WTC11 (cell line): ENCODE measurements around the gene ACADVL. TPM values are rescaled to one million over a fixed set of nuclear protein-coding genes. Genes with fewer than 3 reads are reported as not detected.

Experiments used
- ATAC-seq: fragments of 200-7000 bp; cut with Tn5 transposase; 2 replicates; pipeline ENCODE4 v1.10.0; 2021; ENCODE audit warnings: mild to moderate bottlenecking, moderate library complexity
- CTCF ChIA-PET: fragments of 300-600 bp; sonication (Branson Sonifier 250); formaldehyde crosslinking; loops from one replicate; lab custom pipeline; 2021; ENCODE audit warnings: antibody characterized with exemption; lab: Charles Lee
- POLR2A ChIA-PET: fragments of 350-600 bp; sonication (Branson Sonifier 250); formaldehyde crosslinking; loops from one replicate; lab custom pipeline; 2021; ENCODE audit warnings: antibody characterized with exemption; lab: Charles Lee
- DNase-seq: peaks from one replicate; pipeline ENCODE4 v3.0.0; 2021; ENCODE audit warnings: low spot score
- H3K27ac Mint-ChIP-seq: 2 replicates; pipeline ENCODE4 v1.8.0; 2021; ENCODE audit warnings: mixed read lengths
- H3K27me3 Mint-ChIP-seq: 2 replicates; pipeline ENCODE4 v1.8.0; 2021; ENCODE audit warnings: low read depth, mild to moderate bottlenecking, moderate library complexity, mixed read lengths
- H3K36me3 Mint-ChIP-seq: 2 replicates; pipeline ENCODE4 v1.8.0; 2021; ENCODE audit warnings: mixed read lengths
- H3K4me1 Mint-ChIP-seq: 2 replicates; pipeline ENCODE4 v1.8.0; 2022; ENCODE audit warnings: mixed read lengths
- H3K4me3 Mint-ChIP-seq: 2 replicates; pipeline ENCODE4 v1.8.0; 2021; ENCODE audit warnings: mild to moderate bottlenecking, moderate library complexity, mixed read lengths
- H3K9me3 Mint-ChIP-seq: 2 replicates; pipeline ENCODE4 v1.8.0; 2021; ENCODE audit warnings: mixed read lengths
- AFF4 ChIP-seq: sonication (generic); formaldehyde crosslinking; IDR thresholded peaks from 2 replicates; pipeline ENCODE4 v1.8.1; 2023; ENCODE audit warnings: mild to moderate bottlenecking, missing genetic modification reagents, borderline replicate concordance
- ATF1 ChIP-seq: sonication (generic); formaldehyde crosslinking; IDR thresholded peaks from 2 replicates; pipeline ENCODE4 v1.8.1; 2023; ENCODE audit warnings: mild to moderate bottlenecking, moderate library complexity, missing genetic modification reagents
- CDX4 ChIP-seq: fragments of 250-450 bp; sonication (Bioruptor Pico); IDR thresholded peaks from 2 replicates; pipeline ENCODE4 v1.9.0; 2021; ENCODE audit warnings: moderate library complexity, mild to moderate bottlenecking, inconsistent platforms, borderline replicate concordance
- E2F1 ChIP-seq: sonication (generic); formaldehyde crosslinking; IDR thresholded peaks from 2 replicates; pipeline ENCODE4 v1.8.0; 2022; ENCODE audit warnings: mild to moderate bottlenecking, missing genetic modification reagents
- ELF4 ChIP-seq: sonication (generic); formaldehyde crosslinking; IDR thresholded peaks from 2 replicates; pipeline ENCODE4 v1.8.1; 2022; ENCODE audit warnings: low read depth, mild to moderate bottlenecking, moderate library complexity, missing genetic modification reagents
- FOXJ3 ChIP-seq: sonication (generic); formaldehyde crosslinking; IDR thresholded peaks from 2 replicates; pipeline ENCODE4 v1.9.0; 2021; ENCODE audit warnings: missing genetic modification reagents, mild to moderate bottlenecking, borderline replicate concordance
- FOXK1 ChIP-seq: sonication (generic); formaldehyde crosslinking; IDR thresholded peaks from 2 replicates; pipeline ENCODE4 v1.8.0; 2022; ENCODE audit warnings: mild to moderate bottlenecking, moderate library complexity, missing genetic modification reagents
- GRHL2 ChIP-seq: fragments of 250-450 bp; sonication (Bioruptor Pico); IDR thresholded peaks from 2 replicates; pipeline ENCODE4 v1.8.0; 2022; ENCODE audit warnings: mild to moderate bottlenecking, moderate library complexity; ENCODE audit not compliant: insufficient replicate concordance, severe bottlenecking
- GTF2I ChIP-seq: fragments of 250-450 bp; sonication (Bioruptor Pico); conservative IDR thresholded peaks from 2 replicates; pipeline ENCODE4 v1.4.0; 2021; ENCODE audit warnings: mild to moderate bottlenecking
- IRF1 ChIP-seq: sonication (generic); formaldehyde crosslinking; IDR thresholded peaks from 2 replicates; pipeline ENCODE4 v1.8.0; 2023; ENCODE audit warnings: missing genetic modification reagents
- NFATC4 ChIP-seq: fragments of 250-450 bp; sonication (Bioruptor Pico); IDR thresholded peaks from 2 replicates; pipeline ENCODE4 v1.9.0; 2021; ENCODE audit warnings: mild to moderate bottlenecking
- PRRX2 ChIP-seq: fragments of 250-450 bp; sonication (Bioruptor Pico); IDR thresholded peaks from 2 replicates; pipeline ENCODE4 v1.8.0; 2021; ENCODE audit warnings: mild to moderate bottlenecking
- ZNF263 ChIP-seq: sonication (generic); formaldehyde crosslinking; IDR thresholded peaks from 2 replicates; pipeline ENCODE4 v1.8.1; 2022; ENCODE audit warnings: low read depth, mild to moderate bottlenecking, moderate library complexity, missing genetic modification reagents
- ZNF416 ChIP-seq: fragments of 250-450 bp; sonication (Bioruptor Pico); IDR thresholded peaks from 2 replicates; pipeline ENCODE4 v1.9.0; 2021; ENCODE audit warnings: mild to moderate bottlenecking, inconsistent platforms
- ZNF423 ChIP-seq: fragments of 250-450 bp; sonication (Bioruptor Pico); IDR thresholded peaks from 2 replicates; pipeline ENCODE4 v2.1.2; 2022; ENCODE audit warnings: mild to moderate bottlenecking, moderate library complexity
- total RNA-seq: library from RNA; stranded (reverse); gene quantifications from 3 replicates; pipeline ENCODE4 v1.2.3, GENCODE V29; 2021
- TF ChIP-seq, protein P1 (sequence below): sonication (generic); formaldehyde crosslinking; IDR thresholded peaks from 2 replicates; pipeline ENCODE4 v1.8.0; 2022; ENCODE audit warnings: mild to moderate bottlenecking, missing genetic modification reagents
- TF ChIP-seq, protein P2 (sequence below): fragments of 200-600 bp; IDR thresholded peaks from 2 replicates; pipeline ENCODE4 v1.8.0; 2022; ENCODE audit warnings: antibody characterized with exemption
- TF ChIP-seq, protein P3 (sequence below): fragments of 250-450 bp; sonication (Bioruptor Pico); IDR thresholded peaks from 2 replicates; pipeline ENCODE4 v1.9.0; 2021; ENCODE audit warnings: mild to moderate bottlenecking, borderline replicate concordance
- TF ChIP-seq, protein P4 (sequence below): sonication (generic); formaldehyde crosslinking; IDR thresholded peaks from 2 replicates; pipeline ENCODE4 v1.8.1; 2023; ENCODE audit warnings: mild to moderate bottlenecking, missing genetic modification reagents, moderate library complexity
- TF ChIP-seq, protein P5 (sequence below): fragments of 250-450 bp; sonication (Bioruptor Pico); IDR thresholded peaks from 2 replicates; pipeline ENCODE4 v2.1.2; 2022; ENCODE audit warnings: mild to moderate bottlenecking, moderate library complexity

ACADVL gene
- total RNA-seq, 1 experiment from 2014 or later, result 236 TPM

DNA sequence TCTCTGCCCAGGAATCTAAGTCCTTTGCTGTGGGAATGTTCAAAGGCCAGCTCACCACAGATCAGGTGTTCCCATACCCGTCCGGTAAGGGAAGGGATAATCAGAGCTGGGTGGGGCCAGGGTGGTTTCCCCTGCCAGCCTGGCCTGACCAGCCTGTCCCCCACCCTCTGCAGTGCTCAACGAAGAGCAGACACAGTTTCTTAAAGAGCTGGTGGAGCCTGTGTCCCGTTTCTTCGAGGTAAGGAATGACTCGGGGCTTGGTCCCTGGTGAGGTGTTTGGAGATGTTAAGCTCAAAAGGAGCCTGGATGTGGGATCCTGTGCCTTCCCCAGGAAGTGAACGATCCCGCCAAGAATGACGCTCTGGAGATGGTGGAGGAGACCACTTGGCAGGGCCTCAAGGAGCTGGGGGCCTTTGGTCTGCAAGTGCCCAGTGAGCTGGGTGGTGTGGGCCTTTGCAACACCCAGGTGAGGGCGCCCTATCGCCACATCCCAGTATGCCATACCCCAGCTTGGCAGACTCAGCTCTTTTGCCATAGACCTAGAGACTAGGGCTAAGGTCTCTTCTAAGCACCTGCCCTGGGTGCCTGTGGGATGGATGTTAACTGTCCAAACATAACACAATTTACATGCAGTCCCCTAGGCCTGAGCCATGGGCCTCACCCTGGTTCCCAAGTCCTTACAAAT lies 997 bp downstream of the ACADVL start:
- ChIA-PET CTCF (interaction anchor here (0.6 to 4.8 kb wide), 22 partner anchors 10 to 340 kb away, joined by 3 to 36 read pairs (median 4); partner anchors contain the start of genes ACAP1, DVL2, GABARAP and PHF23), POLR2A (interaction anchor here (0.6 to 2.1 kb wide), 10 partner anchors 10 to 185 kb away, joined by 3 to 9 read pairs (median 6); partner anchors contain the start of genes CTDNEP1, DVL2, PHF23 and SLC16A13)
- Mint-ChIP-seq H3K27me3 (peaks cover 4% of the 10 kb centered on the region; the same call in 1 of the 2 replicates), H3K27ac (peak overlapping the region; percentile 93), H3K4me3 (peak overlapping the region; percentile 89), H3K9me3 (no peaks in the 10 kb centered on the region), H3K4me1 (peaks cover 43% of the 10 kb centered on the region), H3K36me3 (peaks cover 11% of the 10 kb centered on the region)
- DNase-seq, result peak; percentile 69
- peak; percentile 50 for ATAC-seq
- TF ChIP-seq CDX4 (CRISPR knock-in tag) (no peak), AFF4 (CRISPR knock-in tag) (no peak), FOXJ3 (CRISPR knock-in tag) (no peak), PRRX2 (CRISPR knock-in tag) (no peak), ELF4 (CRISPR knock-in tag) (no peak), GTF2I (CRISPR knock-in tag) (no peak), ZNF423 (no peak), NFATC4 (CRISPR knock-in tag) (0 out of 2 replicates have a peak, but pooled peaks have one; percentile 33), ZNF416 (CRISPR knock-in tag) (0 out of 2 replicates have a peak, but pooled peaks have one; percentile 19), ATF1 (CRISPR knock-in tag) (no peak), ZNF263 (CRISPR knock-in tag) (no peak), GRHL2 (CRISPR knock-in tag) (no peak), FOXK1 (CRISPR knock-in tag) (no peak), IRF1 (CRISPR knock-in tag) (no peak; the same call in 1 of the 2 replicates), E2F1 (CRISPR knock-in tag) (no peak)
- TF ChIP-seq, protein P1, sequence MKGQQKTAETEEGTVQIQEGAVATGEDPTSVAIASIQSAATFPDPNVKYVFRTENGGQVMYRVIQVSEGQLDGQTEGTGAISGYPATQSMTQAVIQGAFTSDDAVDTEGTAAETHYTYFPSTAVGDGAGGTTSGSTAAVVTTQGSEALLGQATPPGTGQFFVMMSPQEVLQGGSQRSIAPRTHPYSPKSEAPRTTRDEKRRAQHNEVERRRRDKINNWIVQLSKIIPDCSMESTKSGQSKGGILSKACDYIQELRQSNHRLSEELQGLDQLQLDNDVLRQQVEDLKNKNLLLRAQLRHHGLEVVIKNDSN (CRISPR knock-in tag), result no peak
- TF ChIP-seq, protein P2, sequence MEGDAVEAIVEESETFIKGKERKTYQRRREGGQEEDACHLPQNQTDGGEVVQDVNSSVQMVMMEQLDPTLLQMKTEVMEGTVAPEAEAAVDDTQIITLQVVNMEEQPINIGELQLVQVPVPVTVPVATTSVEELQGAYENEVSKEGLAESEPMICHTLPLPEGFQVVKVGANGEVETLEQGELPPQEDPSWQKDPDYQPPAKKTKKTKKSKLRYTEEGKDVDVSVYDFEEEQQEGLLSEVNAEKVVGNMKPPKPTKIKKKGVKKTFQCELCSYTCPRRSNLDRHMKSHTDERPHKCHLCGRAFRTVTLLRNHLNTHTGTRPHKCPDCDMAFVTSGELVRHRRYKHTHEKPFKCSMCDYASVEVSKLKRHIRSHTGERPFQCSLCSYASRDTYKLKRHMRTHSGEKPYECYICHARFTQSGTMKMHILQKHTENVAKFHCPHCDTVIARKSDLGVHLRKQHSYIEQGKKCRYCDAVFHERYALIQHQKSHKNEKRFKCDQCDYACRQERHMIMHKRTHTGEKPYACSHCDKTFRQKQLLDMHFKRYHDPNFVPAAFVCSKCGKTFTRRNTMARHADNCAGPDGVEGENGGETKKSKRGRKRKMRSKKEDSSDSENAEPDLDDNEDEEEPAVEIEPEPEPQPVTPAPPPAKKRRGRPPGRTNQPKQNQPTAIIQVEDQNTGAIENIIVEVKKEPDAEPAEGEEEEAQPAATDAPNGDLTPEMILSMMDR, result no peak
- TF ChIP-seq, protein P3, sequence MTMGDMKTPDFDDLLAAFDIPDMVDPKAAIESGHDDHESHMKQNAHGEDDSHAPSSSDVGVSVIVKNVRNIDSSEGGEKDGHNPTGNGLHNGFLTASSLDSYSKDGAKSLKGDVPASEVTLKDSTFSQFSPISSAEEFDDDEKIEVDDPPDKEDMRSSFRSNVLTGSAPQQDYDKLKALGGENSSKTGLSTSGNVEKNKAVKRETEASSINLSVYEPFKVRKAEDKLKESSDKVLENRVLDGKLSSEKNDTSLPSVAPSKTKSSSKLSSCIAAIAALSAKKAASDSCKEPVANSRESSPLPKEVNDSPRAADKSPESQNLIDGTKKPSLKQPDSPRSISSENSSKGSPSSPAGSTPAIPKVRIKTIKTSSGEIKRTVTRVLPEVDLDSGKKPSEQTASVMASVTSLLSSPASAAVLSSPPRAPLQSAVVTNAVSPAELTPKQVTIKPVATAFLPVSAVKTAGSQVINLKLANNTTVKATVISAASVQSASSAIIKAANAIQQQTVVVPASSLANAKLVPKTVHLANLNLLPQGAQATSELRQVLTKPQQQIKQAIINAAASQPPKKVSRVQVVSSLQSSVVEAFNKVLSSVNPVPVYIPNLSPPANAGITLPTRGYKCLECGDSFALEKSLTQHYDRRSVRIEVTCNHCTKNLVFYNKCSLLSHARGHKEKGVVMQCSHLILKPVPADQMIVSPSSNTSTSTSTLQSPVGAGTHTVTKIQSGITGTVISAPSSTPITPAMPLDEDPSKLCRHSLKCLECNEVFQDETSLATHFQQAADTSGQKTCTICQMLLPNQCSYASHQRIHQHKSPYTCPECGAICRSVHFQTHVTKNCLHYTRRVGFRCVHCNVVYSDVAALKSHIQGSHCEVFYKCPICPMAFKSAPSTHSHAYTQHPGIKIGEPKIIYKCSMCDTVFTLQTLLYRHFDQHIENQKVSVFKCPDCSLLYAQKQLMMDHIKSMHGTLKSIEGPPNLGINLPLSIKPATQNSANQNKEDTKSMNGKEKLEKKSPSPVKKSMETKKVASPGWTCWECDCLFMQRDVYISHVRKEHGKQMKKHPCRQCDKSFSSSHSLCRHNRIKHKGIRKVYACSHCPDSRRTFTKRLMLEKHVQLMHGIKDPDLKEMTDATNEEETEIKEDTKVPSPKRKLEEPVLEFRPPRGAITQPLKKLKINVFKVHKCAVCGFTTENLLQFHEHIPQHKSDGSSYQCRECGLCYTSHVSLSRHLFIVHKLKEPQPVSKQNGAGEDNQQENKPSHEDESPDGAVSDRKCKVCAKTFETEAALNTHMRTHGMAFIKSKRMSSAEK (CRISPR knock-in tag), result 0 out of 2 replicates have a peak, but pooled peaks have one; percentile 14
- TF ChIP-seq, protein P4, sequence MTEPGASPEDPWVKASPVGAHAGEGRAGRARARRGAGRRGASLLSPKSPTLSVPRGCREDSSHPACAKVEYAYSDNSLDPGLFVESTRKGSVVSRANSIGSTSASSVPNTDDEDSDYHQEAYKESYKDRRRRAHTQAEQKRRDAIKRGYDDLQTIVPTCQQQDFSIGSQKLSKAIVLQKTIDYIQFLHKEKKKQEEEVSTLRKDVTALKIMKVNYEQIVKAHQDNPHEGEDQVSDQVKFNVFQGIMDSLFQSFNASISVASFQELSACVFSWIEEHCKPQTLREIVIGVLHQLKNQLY (CRISPR knock-in tag), result 0 out of 2 replicates have a peak, but pooled peaks have one; percentile 43
- TF ChIP-seq, protein P5, sequence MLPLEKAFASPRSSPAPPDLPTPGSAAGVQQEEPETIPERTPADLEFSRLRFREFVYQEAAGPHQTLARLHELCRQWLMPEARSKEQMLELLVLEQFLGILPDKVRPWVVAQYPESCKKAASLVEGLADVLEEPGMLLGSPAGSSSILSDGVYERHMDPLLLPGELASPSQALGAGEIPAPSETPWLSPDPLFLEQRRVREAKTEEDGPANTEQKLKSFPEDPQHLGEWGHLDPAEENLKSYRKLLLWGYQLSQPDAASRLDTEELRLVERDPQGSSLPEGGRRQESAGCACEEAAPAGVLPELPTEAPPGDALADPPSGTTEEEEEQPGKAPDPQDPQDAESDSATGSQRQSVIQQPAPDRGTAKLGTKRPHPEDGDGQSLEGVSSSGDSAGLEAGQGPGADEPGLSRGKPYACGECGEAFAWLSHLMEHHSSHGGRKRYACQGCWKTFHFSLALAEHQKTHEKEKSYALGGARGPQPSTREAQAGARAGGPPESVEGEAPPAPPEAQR (CRISPR knock-in tag), result no peak
